ENCODE results near the gene CDC42EP4. TPM values are rescaled to one million over a fixed set of nuclear protein-coding genes. Genes with fewer than 3 reads are reported as not detected.

CDC42EP4 gene
- total and polyA plus RNA-seq, 9 of the 15 experiments (the other 6 are each of a cell fraction or from before 2014, with no cell fraction given), result 0.65 to 20.8 (median 12.3) TPM

- no peak within 1 kb of the TSS; a peak in 1 of 4 replicates for H3K9ac ChIP-seq (ENCODE audit: insufficient read depth in 1 of 2, low read depth in 2 of 2, low read length in 2 of 2)
- TF ChIP-seq DPF2 (IDR thresholded peaks at IDR 0.05) (no peak), STAT6 (CRISPR knock-in tag; IDR thresholded peaks at IDR 0.05) (no peak), ZNF239 (CRISPR knock-in tag; IDR thresholded peaks at IDR 0.05) (no peak), E2F8 (IDR thresholded peaks at IDR 0.05; ENCODE audit: low read depth, partially characterized antibody) (no peak), NCOR1 (IDR thresholded peaks at IDR 0.05) (no peak), NR3C1 (CRISPR knock-in tag; IDR thresholded peaks at IDR 0.05) (no peak), E2F6 (IDR thresholded peaks at IDR 0.05; ENCODE audit: borderline replicate concordance in 1 of 2, extremely low read depth in 1 of 2, insufficient read depth in 1 of 2, insufficient read length in 1 of 2, low read depth in 1 of 2, low read length in 1 of 2, poor library complexity in 1 of 2, severe bottlenecking in 1 of 2) (no peak), SRSF1 (IDR thresholded peaks at IDR 0.05; ENCODE audit: low read depth, low read length) (no peak), MAFK (IDR thresholded peaks at IDR 0.05; ENCODE audit: low read length) (no peak), DDX20 (tag; IDR thresholded peaks at IDR 0.05; ENCODE audit: low read depth) (no peak), RHOXF2B (CRISPR knock-in tag; conservative IDR thresholded peaks at IDR 0.05) (no peak)
Observed at GRCh38 chr17:73261617-73261951, 50.2 kb downstream of the CDC42EP4 start, which contains the start of gene CPSF4L. Gene CPSF4L (minus strand): TSS chr17:73261880. CDS start chr17:73261818, 62 bp downstream.

More at GRCh38 chr17:73261617-73261951, 50.2 kb downstream of the CDC42EP4 start, which contains the start of gene CPSF4L:
- no peaks in the 10 kb centered on the region for H3K9me1 ChIP-seq (ENCODE audit: control insufficient read depth, insufficient read depth, low read length)
- no peaks in the 10 kb centered on the region; a peak in 2 of 5 replicates for H3K27me3 ChIP-seq (ENCODE audit: control insufficient read depth in 2 of 2, insufficient read depth in 2 of 2, low read length in 2 of 2)
- H3K27ac ChIP-seq (ENCODE audit: extremely low read depth, low read depth, low read length), result no peak within 1 kb of the TSS
- WGBS (ENCODE audit: insufficient coverage, low coverage, missing lambda C conversion rate), result 57% methylated on average over 8 of the region's 9 CpGs
- H3K4me2 ChIP-seq (ENCODE audit: insufficient read depth, low read length), result no peak within 1 kb of the TSS
- H4K20me1 ChIP-seq (replicated peaks; ENCODE audit: control insufficient read depth, insufficient read depth, low read length), result no peaks in the 10 kb centered on the region
- ATAC-seq, result no peak
- ChIA-PET CTCF (ENCODE audit: low intra/inter-chr PET ratio) (interaction anchor here (0.6 kb wide), 1 partner anchor 104 kb away, joined by 3 read pairs; no protein-coding TSS in a partner anchor), POLR2A (interaction anchor here (0.9 kb wide), 1 partner anchor 14 kb away, joined by 3 read pairs; no protein-coding TSS in a partner anchor)
- H3K9me3 ChIP-seq (replicated peaks; ENCODE audit: control insufficient read depth, insufficient read depth, low read depth, low read length), result no peaks in the 10 kb centered on the region
- no peaks in the 10 kb centered on the region for H3K36me3 ChIP-seq (ENCODE audit: control insufficient read depth, insufficient read depth, low read length)
- no peaks in the 10 kb centered on the region for H3K79me2 ChIP-seq (ENCODE audit: control insufficient read depth, insufficient read depth, low read length)
- H2AFZ ChIP-seq (ENCODE audit: low read depth, low read length), result no peak within 1 kb of the TSS
- no peak for DNase-seq (ENCODE audit: extremely low read depth in 1 of 4, low spot score in 3 of 4)
- no peak within 1 kb of the TSS for H3K4me3 ChIP-seq
- H3K4me1 ChIP-seq (replicated peaks in 1 of 2; ENCODE audit: control insufficient read depth in 2 of 2, insufficient read depth in 2 of 2, low read length in 2 of 2), result peaks cover 0 to 8% of the 10 kb centered on the region in 2 experiments; a peak in 2 of 5 replicates
- in situ Hi-C loops (cut with MboI) (no loop called here), intact Hi-C loops (cut with micrococcal nuclease) (no loop called here)
- FAIRE-seq, result no peak
- BruUV-seq (replicated peaks), result no TSS peak
